Osteoblast (primary cell): ENCODE measurements around the gene HYAL3. TPM values are rescaled to one million over a fixed set of nuclear protein-coding genes. Genes with fewer than 3 reads are reported as not detected.

Experiments
- DNase-seq: peaks from one replicate; pipeline ENCODE4 v3.0.0; 2011; ENCODE audit warnings: low spot score, mixed read lengths; ENCODE audit not compliant: insufficient read length; ENCODE audit errors: missing footprints
- H2AFZ ChIP-seq: 2 replicates; pipeline ENCODE4 v1.6.0; 2011; ENCODE audit warnings: mild to moderate bottlenecking, low read length
- H3K27ac ChIP-seq: 2 replicates; pipeline ENCODE4 v1.5.1; 2011; ENCODE audit warnings: mild to moderate bottlenecking, low read depth, low read length, moderate library complexity
- H3K27me3 ChIP-seq: 2 replicates; pipeline ENCODE4 v1.6.0; 2012; ENCODE audit warnings: mild to moderate bottlenecking, control low read depth, inconsistent platforms, low read length, moderate library complexity; ENCODE audit not compliant: insufficient read depth
- H3K36me3 ChIP-seq: 2 replicates; pipeline ENCODE4 v1.5.1; 2011; ENCODE audit warnings: mild to moderate bottlenecking, low read length, control low read depth, moderate library complexity; ENCODE audit not compliant: insufficient read depth
- H3K4me1 ChIP-seq: 2 replicates; pipeline ENCODE4 v1.5.1; 2011; ENCODE audit warnings: mild to moderate bottlenecking, low read length, control low read depth, moderate library complexity; ENCODE audit not compliant: insufficient read depth
- H3K4me2 ChIP-seq: 2 replicates; pipeline ENCODE4 v1.6.0; 2011; ENCODE audit warnings: mild to moderate bottlenecking, low read length; ENCODE audit not compliant: insufficient read depth
- H3K4me3 ChIP-seq: fragments of 200-600 bp; sonication (generic); 3 replicates; pipeline ENCODE4 v1.5.1; 2012; ENCODE audit warnings: mild to moderate bottlenecking, low read length, inconsistent platforms; ENCODE audit not compliant: insufficient read depth
- H3K79me2 ChIP-seq: 2 replicates; pipeline ENCODE4 v1.6.0; 2012; ENCODE audit warnings: mild to moderate bottlenecking, low read length, control low read depth, inconsistent platforms; ENCODE audit not compliant: insufficient read depth
- H3K9me3 ChIP-seq: 2 replicates; pipeline ENCODE4 v1.5.1; 2011; ENCODE audit warnings: low read depth, low read length, control low read depth
- H4K20me1 ChIP-seq: 2 replicates; pipeline ENCODE4 v1.6.0; 2012; ENCODE audit warnings: mild to moderate bottlenecking, low read length, control low read depth; ENCODE audit not compliant: insufficient read depth
- CTCF ChIP-seq: IDR thresholded peaks from 2 replicates; pipeline ENCODE4 v1.5.1; 2011; ENCODE audit warnings: mild to moderate bottlenecking, low read depth, low read length, moderate library complexity; ENCODE audit errors: extremely low read depth
- total RNA-seq: library from RNA; depleted of rRNA; stranded (reverse); fragments of >200 nt; gene quantifications from 2 replicates; pipeline ENCODE4 v1.2.3, GENCODE V29; 2012

The HYAL3 gene
- total RNA-seq, 1 donor = 1.8 TPM

GRCh38 chr3:50278880-50279224, 20.4 kb downstream of the HYAL3 start, which contains the start of gene LSMEM2:
Gene LSMEM2, plus strand, starts transcription at chr3:50279087. Its CDS starts 27 bp downstream, at chr3:50279114.
- Histone ChIP-seq H3K4me1 (no peaks in the 10 kb centered on the region), H3K4me2 (no peak within 1 kb of the TSS), H3K79me2 (no peaks in the 10 kb centered on the region), H4K20me1 (no peaks in the 10 kb centered on the region), H3K4me3 (no peak within 1 kb of the TSS), H3K27ac (no peak within 1 kb of the TSS), H2AFZ (no peak within 1 kb of the TSS), H3K36me3 (no peaks in the 10 kb centered on the region), H3K9me3 (no peaks in the 10 kb centered on the region), H3K27me3 (no peaks in the 10 kb centered on the region)
- no peak for TF ChIP-seq CTCF
- DNase-seq = no peak

GRCh38 chr3:50278123-50278879, 20.9 kb downstream of the HYAL3 start:
- Histone ChIP-seq H2AFZ (no peak overlapping the region), H3K27me3 (no peaks in the 10 kb centered on the region), H3K79me2 (no peaks in the 10 kb centered on the region), H3K4me1 (no peaks in the 10 kb centered on the region), H3K4me3 (no peak overlapping the region), H4K20me1 (no peaks in the 10 kb centered on the region), H3K4me2 (no peak overlapping the region), H3K9me3 (no peaks in the 10 kb centered on the region), H3K36me3 (no peaks in the 10 kb centered on the region), H3K27ac (no peak overlapping the region)
- TF ChIP-seq CTCF = no peak
- peak; percentile 85 for DNase-seq

GRCh38 chr3:50276762-50277101, 22.5 kb downstream of the HYAL3 start:
- peak; percentile 80 for DNase-seq
- Histone ChIP-seq H3K4me3 (no peak overlapping the region), H3K9me3 (no peaks in the 10 kb centered on the region), H2AFZ (no peak overlapping the region), H3K4me1 (no peaks in the 10 kb centered on the region), H3K4me2 (no peak overlapping the region), H3K27ac (no peak overlapping the region), H3K79me2 (no peaks in the 10 kb centered on the region), H3K27me3 (no peaks in the 10 kb centered on the region), H4K20me1 (no peaks in the 10 kb centered on the region), H3K36me3 (no peaks in the 10 kb centered on the region)
- TF ChIP-seq CTCF = no peak

GRCh38 chr3:50275996-50276761, 23.0 kb downstream of the HYAL3 start:
- TF ChIP-seq CTCF = no peak
- Histone ChIP-seq H3K36me3 (no peaks in the 10 kb centered on the region), H3K27me3 (no peaks in the 10 kb centered on the region), H3K27ac (no peak overlapping the region), H3K4me1 (no peaks in the 10 kb centered on the region), H3K9me3 (no peaks in the 10 kb centered on the region), H3K4me3 (no peak overlapping the region), H2AFZ (no peak overlapping the region), H3K79me2 (no peaks in the 10 kb centered on the region), H3K4me2 (no peak overlapping the region), H4K20me1 (no peaks in the 10 kb centered on the region)
- DNase-seq = peak; percentile 66
